Loucy (cell line): ENCODE measurements around the gene TSC22D3.

Experiments
- EZH2phosphoT487 ChIP-seq: fragments of 200-600 bp; IDR thresholded peaks from 2 replicates; pipeline ENCODE4 v1.6.1; 2018; ENCODE audit warnings: antibody characterized with exemption, mild to moderate bottlenecking, moderate library complexity, borderline replicate concordance
- TF ChIP-seq, protein P1 (sequence below): fragments of 200-600 bp; sonication (generic); conservative IDR thresholded peaks from 2 replicates; pipeline ENCODE4 v1.5.1; 2014; ENCODE audit warnings: mild to moderate bottlenecking, antibody characterized with exemption, low read length

DNA sequence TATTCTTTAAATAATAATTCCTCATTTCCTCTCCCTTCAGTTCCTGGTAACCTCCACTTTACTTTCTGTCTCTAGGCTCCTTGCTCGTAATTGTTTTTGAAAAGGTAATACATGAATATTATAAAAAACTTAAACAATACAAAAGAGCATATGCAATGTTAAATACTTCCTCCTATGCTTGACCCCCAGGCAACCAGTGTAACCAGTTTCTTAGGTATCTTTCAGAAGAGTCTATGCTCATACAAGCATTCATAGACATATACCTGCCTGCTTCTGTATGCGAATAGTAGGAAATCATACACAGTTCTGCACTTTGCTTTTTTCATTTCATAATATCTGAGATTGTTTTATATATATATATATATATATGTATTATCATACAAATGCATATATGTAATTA, 47.5 kb upstream of the TSC22D3 start:
- TF ChIP-seq, protein P1, sequence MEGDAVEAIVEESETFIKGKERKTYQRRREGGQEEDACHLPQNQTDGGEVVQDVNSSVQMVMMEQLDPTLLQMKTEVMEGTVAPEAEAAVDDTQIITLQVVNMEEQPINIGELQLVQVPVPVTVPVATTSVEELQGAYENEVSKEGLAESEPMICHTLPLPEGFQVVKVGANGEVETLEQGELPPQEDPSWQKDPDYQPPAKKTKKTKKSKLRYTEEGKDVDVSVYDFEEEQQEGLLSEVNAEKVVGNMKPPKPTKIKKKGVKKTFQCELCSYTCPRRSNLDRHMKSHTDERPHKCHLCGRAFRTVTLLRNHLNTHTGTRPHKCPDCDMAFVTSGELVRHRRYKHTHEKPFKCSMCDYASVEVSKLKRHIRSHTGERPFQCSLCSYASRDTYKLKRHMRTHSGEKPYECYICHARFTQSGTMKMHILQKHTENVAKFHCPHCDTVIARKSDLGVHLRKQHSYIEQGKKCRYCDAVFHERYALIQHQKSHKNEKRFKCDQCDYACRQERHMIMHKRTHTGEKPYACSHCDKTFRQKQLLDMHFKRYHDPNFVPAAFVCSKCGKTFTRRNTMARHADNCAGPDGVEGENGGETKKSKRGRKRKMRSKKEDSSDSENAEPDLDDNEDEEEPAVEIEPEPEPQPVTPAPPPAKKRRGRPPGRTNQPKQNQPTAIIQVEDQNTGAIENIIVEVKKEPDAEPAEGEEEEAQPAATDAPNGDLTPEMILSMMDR = no peak
- TF ChIP-seq EZH2phosphoT487 = no peak
